HEK293 (cell line): ENCODE data around the gene FAM43A.

Source experiments
- CTCF ChIA-PET: fragments of 350-600 bp; formaldehyde crosslinking; extraction: SDS; loops from one replicate; lab custom pipeline; 2021; ENCODE audit warnings: antibody characterized with exemption; lab: Yijun Ruan, JAX
- POLR2A ChIA-PET: fragments of 300-600 bp; formaldehyde crosslinking; extraction: SDS; loops from one replicate; lab custom pipeline; 2020; ENCODE audit warnings: antibody characterized with exemption, inconsistent platforms; lab: Yijun Ruan, JAX
- H3K27ac ChIP-seq: fragments of 200-500 bp; sonication (Bioruptor generic); 2 replicates; pipeline ENCODE4 v1.5.1; 2014; ENCODE audit warnings: low read depth, low read length, control low read depth, inconsistent platforms; ENCODE audit errors: extremely low read depth
- H3K36me3 ChIP-seq, 2 experiments: fragments of 200-500 bp in 1 of 2; sonication (Bioruptor generic) in 1 of 2; 1 replicate in 1 of 2; 2 replicates in 1 of 2; pipeline ENCODE4 v1.5.1; 2014 to 2017; ENCODE audit warnings: inconsistent platforms in 2 of 2, low read length in 2 of 2; ENCODE audit not compliant: control insufficient read depth in 2 of 2, insufficient read depth in 1 of 2
- H3K4me1 ChIP-seq: fragments of 200-500 bp; sonication (Bioruptor generic); 2 replicates; pipeline ENCODE4 v1.5.1; 2014; ENCODE audit warnings: mild to moderate bottlenecking, low read length, inconsistent platforms; ENCODE audit not compliant: control insufficient read depth, insufficient read depth
- H3K4me3 ChIP-seq: 2 replicates; pipeline ENCODE4 v1.5.1; 2011; ENCODE audit warnings: low read depth, mild to moderate bottlenecking, control low read depth, low read length, moderate library complexity
- H3K9me3 ChIP-seq: fragments of 200-500 bp; sonication (Bioruptor generic); 2 replicates; pipeline ENCODE4 v1.5.1; 2014; ENCODE audit warnings: low read depth, low read length, inconsistent platforms; ENCODE audit not compliant: control insufficient read depth, insufficient read depth
- ATF2 ChIP-seq: fragments of 450-650 bp; formaldehyde crosslinking; IDR thresholded peaks from 2 replicates; pipeline ENCODE4 v1.5.1; 2016; ENCODE audit warnings: missing biosample characterization, missing genetic modification characterization, low read depth
- BCL11B ChIP-seq: fragments of 450-650 bp; formaldehyde crosslinking; IDR thresholded peaks from 2 replicates; pipeline ENCODE4 v1.5.1; 2016; ENCODE audit warnings: low read depth, missing biosample characterization, missing genetic modification characterization
- GLI2 ChIP-seq: fragments of 450-650 bp; formaldehyde crosslinking; IDR thresholded peaks from 2 replicates; pipeline ENCODE4; 2017; ENCODE audit warnings: missing biosample characterization, missing genetic modification characterization, low read depth, borderline replicate concordance
- HOXC10 ChIP-seq: sonication (generic); formaldehyde crosslinking; IDR thresholded peaks from 2 replicates; pipeline ENCODE4 v1.8.1; 2023; ENCODE audit warnings: mild to moderate bottlenecking, missing genetic modification reagents
- KLF9 ChIP-seq: fragments of 450-650 bp; formaldehyde crosslinking; IDR thresholded peaks from 2 replicates; pipeline ENCODE4 v1.5.1; 2016; ENCODE audit warnings: missing biosample characterization, missing genetic modification characterization, low read depth
- ZBTB8A ChIP-seq: fragments of 450-650 bp; formaldehyde crosslinking; IDR thresholded peaks from 2 replicates; pipeline ENCODE4 v1.5.1; 2016; ENCODE audit warnings: missing biosample characterization, missing genetic modification characterization
- ZFP3 ChIP-seq: fragments of 450-650 bp; formaldehyde crosslinking; IDR thresholded peaks from 2 replicates; pipeline ENCODE4 v1.5.1; 2016; ENCODE audit warnings: low read depth, missing biosample characterization, missing genetic modification characterization
- ZFP37 ChIP-seq: fragments of 450-650 bp; formaldehyde crosslinking; IDR thresholded peaks from 2 replicates; pipeline ENCODE4 v1.5.1; 2016; ENCODE audit warnings: missing biosample characterization, missing genetic modification characterization
- ZIC2 ChIP-seq: fragments of 450-650 bp; formaldehyde crosslinking; IDR thresholded peaks from 2 replicates; pipeline ENCODE4 v1.5.1; 2016; ENCODE audit warnings: missing biosample characterization, missing genetic modification characterization
- ZNF10 ChIP-seq: fragments of 450-650 bp; formaldehyde crosslinking; IDR thresholded peaks from 2 replicates; pipeline ENCODE4 v1.5.1; 2017; ENCODE audit warnings: missing biosample characterization, missing genetic modification characterization
- ZNF114 ChIP-seq: fragments of 450-650 bp; formaldehyde crosslinking; IDR thresholded peaks from 2 replicates; pipeline ENCODE4 v1.5.0; 2017; ENCODE audit warnings: missing biosample characterization, missing genetic modification characterization
- ZNF133 ChIP-seq: fragments of 450-650 bp; formaldehyde crosslinking; IDR thresholded peaks from 2 replicates; pipeline ENCODE4 v1.5.1; 2016; ENCODE audit warnings: missing biosample characterization, missing genetic modification characterization
- ZNF146 ChIP-seq: fragments of 450-650 bp; formaldehyde crosslinking; IDR thresholded peaks from 2 replicates; pipeline ENCODE4 v1.5.1; 2016; ENCODE audit warnings: missing biosample characterization, missing genetic modification characterization
- ZNF155 ChIP-seq: fragments of 450-650 bp; formaldehyde crosslinking; IDR thresholded peaks from 2 replicates; pipeline ENCODE4 v1.5.1; 2016; ENCODE audit warnings: missing biosample characterization, missing genetic modification characterization
- ZNF157 ChIP-seq: fragments of 450-650 bp; formaldehyde crosslinking; IDR thresholded peaks from 2 replicates; pipeline ENCODE4 v1.5.1; 2016; ENCODE audit warnings: missing biosample characterization, missing genetic modification characterization
- ZNF16 ChIP-seq: fragments of 450-650 bp; formaldehyde crosslinking; IDR thresholded peaks from 2 replicates; pipeline ENCODE4 v1.5.1; 2016; ENCODE audit warnings: low read depth, missing biosample characterization, missing genetic modification characterization
- ZNF18 ChIP-seq: fragments of 450-650 bp; formaldehyde crosslinking; IDR thresholded peaks from 2 replicates; pipeline ENCODE4 v1.5.1; 2016; ENCODE audit warnings: missing biosample characterization, missing genetic modification characterization
- ZNF266 ChIP-seq: fragments of 450-650 bp; formaldehyde crosslinking; IDR thresholded peaks from 2 replicates; pipeline ENCODE4 v1.5.1; 2016; ENCODE audit warnings: missing biosample characterization, missing genetic modification characterization, low read depth
- ZNF280D ChIP-seq: fragments of 450-650 bp; formaldehyde crosslinking; IDR thresholded peaks from 2 replicates; pipeline ENCODE4 v1.5.1; 2016; ENCODE audit warnings: missing biosample characterization, missing genetic modification characterization
- ZNF292 ChIP-seq: fragments of 450-650 bp; formaldehyde crosslinking; IDR thresholded peaks from 2 replicates; pipeline ENCODE4 v1.5.1; 2016; ENCODE audit warnings: low read depth, missing biosample characterization, missing genetic modification characterization, borderline replicate concordance
- ZNF37A ChIP-seq: fragments of 450-650 bp; IDR thresholded peaks from 2 replicates; pipeline ENCODE4 v1.5.1; 2018; ENCODE audit warnings: missing biosample characterization, missing genetic modification characterization
- ZNF416 ChIP-seq: fragments of 450-650 bp; formaldehyde crosslinking; IDR thresholded peaks from 2 replicates; pipeline ENCODE4 v1.5.1; 2016; ENCODE audit warnings: missing biosample characterization, missing genetic modification characterization
- ZNF488 ChIP-seq: fragments of 450-650 bp; formaldehyde crosslinking; IDR thresholded peaks from 2 replicates; pipeline ENCODE4 v1.5.1; 2016; ENCODE audit warnings: missing biosample characterization, missing genetic modification characterization
- ZNF548 ChIP-seq: fragments of 450-650 bp; formaldehyde crosslinking; IDR thresholded peaks from 2 replicates; pipeline ENCODE4 v1.5.1; 2016; ENCODE audit warnings: missing biosample characterization, missing genetic modification characterization
- ZNF549 ChIP-seq: fragments of 450-650 bp; IDR thresholded peaks from 2 replicates; pipeline ENCODE4 v1.5.1; 2018; ENCODE audit warnings: missing biosample characterization, missing genetic modification characterization, mild to moderate bottlenecking, inconsistent platforms, moderate library complexity
- ZNF580 ChIP-seq: fragments of 450-650 bp; formaldehyde crosslinking; IDR thresholded peaks from 2 replicates; pipeline ENCODE4 v1.5.1; 2016; ENCODE audit warnings: missing biosample characterization, missing genetic modification characterization
- ZNF610 ChIP-seq: fragments of 450-650 bp; formaldehyde crosslinking; IDR thresholded peaks from 2 replicates; pipeline ENCODE4 v1.5.1; 2016; ENCODE audit warnings: missing biosample characterization, missing genetic modification characterization, borderline replicate concordance
- ZNF621 ChIP-seq: fragments of 450-650 bp; formaldehyde crosslinking; IDR thresholded peaks from 2 replicates; pipeline ENCODE4 v1.5.1; 2017; ENCODE audit warnings: missing biosample characterization, missing genetic modification characterization
- ZNF624 ChIP-seq: fragments of 450-650 bp; formaldehyde crosslinking; IDR thresholded peaks from 2 replicates; pipeline ENCODE4 v1.5.1; 2017; ENCODE audit warnings: missing biosample characterization, missing genetic modification characterization
- ZNF629 ChIP-seq: fragments of 450-650 bp; formaldehyde crosslinking; IDR thresholded peaks from 2 replicates; pipeline ENCODE4 v1.5.1; 2017; ENCODE audit warnings: missing biosample characterization, missing genetic modification characterization
- ZNF701 ChIP-seq: fragments of 450-650 bp; formaldehyde crosslinking; IDR thresholded peaks from 2 replicates; pipeline ENCODE4 v1.5.1; 2016; ENCODE audit warnings: missing biosample characterization, missing genetic modification characterization
- ZNF747 ChIP-seq: fragments of 450-650 bp; formaldehyde crosslinking; IDR thresholded peaks from 2 replicates; pipeline ENCODE4 v1.5.1; 2016; ENCODE audit warnings: missing biosample characterization, missing genetic modification characterization
- ZSCAN30 ChIP-seq: fragments of 450-650 bp; IDR thresholded peaks from 2 replicates; pipeline ENCODE4 v1.5.1; 2018; ENCODE audit warnings: missing biosample characterization, mild to moderate bottlenecking, missing genetic modification characterization, moderate library complexity

Gene FAM43A

GRCh38 chr3:194685718-194686413 is at the start of gene FAM43A:
Gene FAM43A (plus strand): TSS chr3:194685883. CDS start chr3:194686827, 944 bp downstream.
- no peaks in the 10 kb centered on the region for H3K9me3 ChIP-seq
- H3K4me3 ChIP-seq = peak within 1 kb of the TSS; percentile 59
- 0 out of 2 replicates have a peak, but pooled peaks cover 4% of the 10 kb centered on the region for H3K4me1 ChIP-seq
- peaks cover 0 to 8% of the 10 kb centered on the region in 2 experiments; a peak in 1 of 3 replicates for H3K36me3 ChIP-seq
- peak within 1 kb of the TSS; percentile 68; the same call in 1 of the 2 replicates for H3K27ac ChIP-seq
- ChIA-PET POLR2A (interaction anchor here (0.9 to 1.8 kb wide), 12 partner anchors 14 to 575 kb away, joined by 3 to 6 read pairs (median 4); partner anchors contain the start of gene LSG1), CTCF (interaction anchor here (0.6 to 1.0 kb wide), 3 partner anchors 14 to 372 kb away, joined by 3 read pairs; partner anchors contain the start of gene LSG1)
- peak; percentile 97 for TF ChIP-seq ZFP37 (tag by site-specific recombination)
- TF ChIP-seq ATF2 (tag by site-specific recombination) = no peak
- TF ChIP-seq ZNF37A (tag by site-specific recombination) = no peak
- TF ChIP-seq ZNF621 (tag by site-specific recombination) = no peak
- no peak for TF ChIP-seq ZNF416 (tag by site-specific recombination)
- peak; percentile 89 for TF ChIP-seq ZSCAN30 (tag by site-specific recombination)
- TF ChIP-seq ZNF580 = no peak
- TF ChIP-seq ZNF701 (tag by site-specific recombination) = no peak
- TF ChIP-seq ZNF747 (tag by site-specific recombination) = no peak
- TF ChIP-seq ZNF266 (tag by site-specific recombination) = no peak
- no peak for TF ChIP-seq ZNF16 (tag by site-specific recombination)
- TF ChIP-seq HOXC10 = no peak
- TF ChIP-seq ZFP3 (tag by site-specific recombination) = peak; percentile 53; the same call in 1 of the 2 replicates
- TF ChIP-seq ZNF114 (tag by site-specific recombination) = no peak
- peak; percentile 80 for TF ChIP-seq ZBTB8A (tag by site-specific recombination)
- TF ChIP-seq ZNF548 = no peak
- peak; percentile 55 for TF ChIP-seq ZIC2 (tag by site-specific recombination)
- no peak for TF ChIP-seq ZNF133 (tag by site-specific recombination)
- no peak for TF ChIP-seq ZNF488 (tag by site-specific recombination)
- TF ChIP-seq ZNF157 (tag by site-specific recombination) = no peak
- peak; percentile 59 for TF ChIP-seq ZNF629 (tag by site-specific recombination)
- no peak for TF ChIP-seq ZNF549
- no peak for TF ChIP-seq ZNF280D (tag by site-specific recombination)
- TF ChIP-seq ZNF292 = no peak
- TF ChIP-seq ZNF18 (tag by site-specific recombination) = no peak
- peak; percentile 21; the same call in 1 of the 2 replicates for TF ChIP-seq ZNF146 (tag by site-specific recombination)
- TF ChIP-seq ZNF610 (tag by site-specific recombination) = peak; percentile 64; the same call in 1 of the 2 replicates
- TF ChIP-seq ZNF155 (tag by site-specific recombination) = no peak
- no peak for TF ChIP-seq GLI2 (tag by site-specific recombination)
- no peak for TF ChIP-seq ZNF624 (tag by site-specific recombination)
- no peak for TF ChIP-seq BCL11B (tag by site-specific recombination)
- no peak for TF ChIP-seq ZNF10 (tag by site-specific recombination)
- TF ChIP-seq KLF9 (tag by site-specific recombination) = no peak; the same call in 1 of the 2 replicates
